ENCODE measurements around the gene RPS6KA5. TPM values are rescaled to one million over a fixed set of nuclear protein-coding genes. Genes with fewer than 3 reads are reported as not detected.
"Not testable (repeated sequence)": the region's sequence is repeated elsewhere in the genome, so short reads cannot be mapped to it uniquely, and the experiment has no call there.

Gene RPS6KA5
- polyA plus RNA-seq, 1 donor: 7.4 TPM

GRCh38 chr14:90940318-90940962 lies 120.0 kb downstream of the RPS6KA5 start:
- DNase-seq (ENCODE audit: low read depth): no peak

DNA sequence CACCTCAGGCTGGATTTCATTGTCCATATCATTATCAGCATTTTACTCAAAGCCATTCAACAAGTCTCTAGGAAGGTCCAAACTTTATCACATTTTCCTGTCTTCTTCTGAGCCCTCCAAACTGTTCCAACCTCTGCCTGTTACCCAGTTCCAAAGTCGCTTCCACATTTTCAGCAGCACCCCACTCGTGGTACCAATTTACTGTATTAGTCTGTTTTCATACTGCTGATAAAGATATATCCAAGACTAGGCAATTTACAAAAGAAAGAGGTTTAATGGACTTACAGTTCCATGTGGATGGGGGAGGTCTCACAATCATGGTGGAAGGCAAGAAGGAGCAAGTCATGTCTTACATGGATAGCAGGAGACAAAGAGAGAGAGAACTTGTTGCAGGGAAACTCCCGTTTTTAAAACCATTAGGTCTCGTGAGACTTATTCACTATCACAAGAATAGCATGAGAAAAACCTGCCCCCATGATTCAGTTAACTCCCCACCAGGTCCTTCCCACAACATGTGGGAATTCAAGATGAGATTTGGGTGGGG lies 121.1 kb downstream of the RPS6KA5 start:
- not testable (repeated sequence) for DNase-seq (ENCODE audit: low read depth)

- DNase-seq (ENCODE audit: low read depth): no peak
Observed at GRCh38 chr14:90938615-90939014, 121.8 kb downstream of the RPS6KA5 start.

- DNase-seq (ENCODE audit: low read depth): no peak
Observed at GRCh38 chr14:90936757-90937440, 123.5 kb downstream of the RPS6KA5 start.

DNA sequence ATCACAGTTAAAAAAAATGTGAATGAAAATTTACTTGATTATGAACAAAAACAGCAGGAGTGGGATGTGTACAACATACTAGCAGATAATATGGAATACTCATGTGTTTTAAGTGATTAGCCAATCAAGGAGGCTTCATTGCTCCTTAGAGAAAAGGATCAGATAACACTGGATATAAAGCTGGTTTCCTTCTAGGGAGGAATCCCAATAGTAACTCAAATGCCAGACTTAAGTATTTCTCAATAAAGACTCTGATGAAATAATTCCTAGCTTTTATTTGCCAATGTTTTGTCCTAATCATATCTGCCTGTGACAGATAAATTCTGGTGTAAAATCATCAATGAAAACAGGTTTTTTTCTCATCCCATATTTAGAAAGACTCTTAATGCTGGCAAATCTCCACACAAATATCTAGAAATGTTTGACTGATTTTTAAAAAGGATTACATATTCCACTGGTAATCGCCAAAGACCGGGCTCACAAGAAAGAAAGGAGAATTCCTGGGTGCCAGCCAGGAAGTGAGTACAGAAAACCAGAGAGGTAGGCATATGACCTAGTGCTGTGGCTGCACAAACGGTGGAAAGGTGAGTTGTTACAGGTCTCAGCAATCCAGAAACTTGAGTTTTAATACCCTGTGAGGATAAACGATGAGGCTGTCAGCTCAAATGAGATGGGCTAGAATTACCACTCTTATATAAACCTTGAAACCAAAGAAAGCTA lies 135.7 kb downstream of the RPS6KA5 start:
- DNase-seq (ENCODE audit: low read depth): no peak

DNA sequence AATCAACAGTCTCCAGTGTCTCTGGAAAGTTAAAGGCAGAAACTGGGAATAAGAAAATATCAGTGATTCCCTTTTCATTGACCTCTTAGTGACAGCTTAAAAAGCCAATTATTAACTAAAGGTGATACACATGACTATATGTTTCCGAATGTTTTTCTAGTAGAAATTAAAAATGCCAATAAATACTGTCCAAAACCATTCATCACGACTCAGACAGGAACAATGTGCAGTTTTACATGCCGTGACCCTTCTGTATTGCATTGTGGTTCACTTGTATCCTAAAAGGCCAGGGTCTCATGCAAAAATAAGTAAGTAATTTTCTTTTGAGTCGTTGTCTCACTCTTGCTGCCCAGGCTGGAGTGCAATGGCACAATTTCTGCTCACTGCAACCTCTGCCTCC lies 138.3 kb downstream of the RPS6KA5 start:
- DNase-seq (ENCODE audit: low read depth): no peak

- no peak for DNase-seq (ENCODE audit: low read depth)
Observed at GRCh38 chr14:90911121-90911520, 149.3 kb downstream of the RPS6KA5 start.

- no peak for DNase-seq (ENCODE audit: low read depth)
Observed at GRCh38 chr14:90907178-90907577, 153.3 kb downstream of the RPS6KA5 start.

GRCh38 chr14:90905531-90905930 lies 154.9 kb downstream of the RPS6KA5 start:
- DNase-seq (ENCODE audit: low read depth): no peak

- peak; percentile 28 for DNase-seq (ENCODE audit: low read depth)
Observed at GRCh38 chr14:90903101-90903500, 157.3 kb downstream of the RPS6KA5 start.

DNA sequence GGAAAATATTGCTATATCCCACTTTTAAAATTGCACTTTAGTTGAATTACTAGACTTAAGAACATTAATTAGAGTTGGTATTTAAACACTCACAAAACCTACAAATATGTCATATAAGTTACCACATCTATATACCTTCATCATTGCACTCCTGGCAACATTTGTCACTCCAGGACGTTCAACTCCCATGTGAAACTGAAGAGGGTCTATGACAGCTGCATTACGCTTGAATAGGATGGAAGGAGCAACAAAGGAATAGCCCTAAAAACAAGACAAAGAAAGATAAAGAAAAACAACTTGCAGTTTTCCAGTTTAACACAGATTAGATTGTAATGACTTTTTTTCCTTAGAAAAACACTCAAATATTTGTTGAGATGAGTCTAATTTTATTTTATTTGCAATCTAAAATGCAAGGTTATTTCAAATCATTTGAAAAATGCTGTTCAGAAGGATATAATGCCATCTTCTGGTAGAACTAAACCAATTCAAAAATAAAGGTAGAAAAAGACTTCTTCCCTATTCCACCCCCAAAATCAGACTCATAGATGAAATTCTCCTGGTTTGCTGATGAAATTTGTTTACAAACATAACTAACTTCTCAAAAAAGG lies 159.9 kb downstream of the RPS6KA5 start:
- DNase-seq (ENCODE audit: low read depth): no peak

DNA sequence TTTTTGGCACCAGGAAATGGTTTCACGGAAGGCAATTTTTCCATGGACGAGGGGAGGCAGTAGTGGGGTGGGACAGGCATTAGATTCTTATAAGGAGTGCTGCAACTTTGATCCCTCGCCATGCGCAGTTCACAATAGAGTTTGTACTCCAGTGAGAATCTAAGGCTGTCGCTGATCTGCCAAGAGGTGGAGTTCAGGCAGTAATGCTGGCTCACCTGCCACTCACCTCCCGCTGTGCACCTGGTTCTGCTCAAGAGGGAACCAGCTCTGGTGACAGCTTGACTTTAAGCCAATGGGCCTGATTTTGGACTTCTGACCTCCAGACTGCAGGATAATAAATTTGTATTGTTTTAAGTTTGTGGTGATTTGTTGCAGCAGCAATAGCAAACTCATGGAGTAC lies 163.4 kb downstream of the RPS6KA5 start:
- no peak for DNase-seq (ENCODE audit: low read depth)

- no peak for DNase-seq (ENCODE audit: low read depth)
Observed at GRCh38 chr14:90894241-90894640, 166.2 kb downstream of the RPS6KA5 start.

- DNase-seq (ENCODE audit: low read depth): no peak
Observed at GRCh38 chr14:90893510-90893909, 166.9 kb downstream of the RPS6KA5 start.

GRCh38 chr14:90892970-90893369 lies 167.5 kb downstream of the RPS6KA5 start:
- DNase-seq (ENCODE audit: low read depth): no peak

GRCh38 chr14:90891326-90891725 lies 169.1 kb downstream of the RPS6KA5 start:
- DNase-seq (ENCODE audit: low read depth): no peak

DNA sequence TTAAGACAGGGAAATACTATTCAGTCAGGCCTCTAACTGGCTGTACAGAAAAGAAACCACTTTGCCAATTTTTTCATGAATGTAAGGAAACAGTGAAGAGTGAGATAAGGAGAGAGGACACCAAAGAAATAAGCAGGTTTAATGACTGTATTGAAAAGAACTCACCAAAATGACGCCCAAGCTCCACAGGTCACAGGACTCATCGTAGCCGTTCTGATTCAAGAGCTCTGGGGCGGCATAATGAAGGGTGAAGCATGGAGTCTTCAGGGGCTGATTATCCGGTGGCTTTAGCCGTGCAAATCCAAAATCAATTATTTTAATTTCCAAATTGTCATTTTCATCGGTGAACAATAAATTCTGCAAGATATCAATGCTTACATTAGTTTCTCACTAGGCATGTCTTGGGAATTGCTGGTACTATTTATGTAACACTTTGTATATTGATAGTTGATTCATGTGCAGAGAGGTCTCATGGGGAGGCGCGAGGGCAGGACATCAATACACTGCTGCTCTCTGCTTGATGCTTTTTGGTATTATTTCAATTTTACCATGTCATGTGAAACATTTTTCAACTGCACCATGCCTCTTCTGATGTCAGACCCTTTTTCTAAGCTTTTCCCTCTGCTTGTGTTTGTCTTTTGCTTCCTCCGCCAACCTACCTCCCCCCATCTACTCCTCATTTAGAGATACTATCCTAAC lies 170.0 kb downstream of the RPS6KA5 start:
- DNase-seq (ENCODE audit: low read depth): no peak

GRCh38 chr14:90886297-90886815 lies 174.1 kb downstream of the RPS6KA5 start:
- DNase-seq (ENCODE audit: low read depth): no peak

GRCh38 chr14:90883782-90884181 lies 176.7 kb downstream of the RPS6KA5 start:
- no peak for DNase-seq (ENCODE audit: low read depth)

DNA sequence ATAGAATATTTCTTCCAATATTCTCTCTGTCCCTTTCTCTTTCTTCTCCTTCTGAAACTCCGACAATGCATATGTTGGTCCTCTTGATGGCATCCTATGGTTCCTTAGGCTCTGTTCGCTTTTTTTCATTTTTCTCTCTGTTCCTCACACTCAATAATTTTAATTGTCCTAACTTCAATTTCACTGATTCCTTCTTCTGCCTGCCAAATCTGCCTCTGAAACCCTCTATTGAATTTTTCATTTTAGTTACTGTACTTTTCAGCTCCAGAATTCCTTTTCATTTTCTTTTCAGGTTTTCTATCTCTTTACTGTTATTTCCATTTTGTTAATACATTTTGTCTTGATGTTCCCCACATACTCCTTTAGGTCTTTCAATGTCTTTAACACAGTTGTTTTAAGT lies 177.2 kb downstream of the RPS6KA5 start:
- DNase-seq (ENCODE audit: low read depth): no peak

- DNase-seq (ENCODE audit: low read depth): no peak
Observed at GRCh38 chr14:90880282-90880681, 180.2 kb downstream of the RPS6KA5 start.

Measured in forelimb muscle (tissue), 1 donor.